T-helper 2 cell treated with Interferon-gamma antibody and Interleukin-4, amounts not matched to agents 5 μg/mL and 100 μg/mL, for 36 hours (primary cell): ENCODE data around the gene KCTD19.
A peak's percentile ranks its signal among the peaks of the same experiment; 100 is the strongest.

Experiments
- DNase-seq: peaks from one replicate; pipeline ENCODE4 v3.0.0; 2021; ENCODE audit warnings: low spot score
- H3K27ac Mint-ChIP-seq: one replicate; pipeline ENCODE4 v1.8.0; 2021; ENCODE audit warnings: mild to moderate bottlenecking, mixed read lengths
- H3K27me3 Mint-ChIP-seq: one replicate; pipeline ENCODE4 v1.8.0; 2021; ENCODE audit warnings: low read depth, mixed read lengths
- H3K36me3 Mint-ChIP-seq: one replicate; pipeline ENCODE4 v1.8.0; 2021; ENCODE audit warnings: low read depth, mixed read lengths
- H3K4me1 Mint-ChIP-seq: one replicate; pipeline ENCODE4 v1.8.0; 2021; ENCODE audit warnings: low read depth, mixed read lengths
- H3K4me3 Mint-ChIP-seq: one replicate; pipeline ENCODE4 v1.8.0; 2022; ENCODE audit warnings: mild to moderate bottlenecking, moderate library complexity, mixed read lengths
- H3K9me3 Mint-ChIP-seq: one replicate; pipeline ENCODE4 v1.8.0; 2021; ENCODE audit warnings: mixed read lengths

KCTD19 gene

DNA sequence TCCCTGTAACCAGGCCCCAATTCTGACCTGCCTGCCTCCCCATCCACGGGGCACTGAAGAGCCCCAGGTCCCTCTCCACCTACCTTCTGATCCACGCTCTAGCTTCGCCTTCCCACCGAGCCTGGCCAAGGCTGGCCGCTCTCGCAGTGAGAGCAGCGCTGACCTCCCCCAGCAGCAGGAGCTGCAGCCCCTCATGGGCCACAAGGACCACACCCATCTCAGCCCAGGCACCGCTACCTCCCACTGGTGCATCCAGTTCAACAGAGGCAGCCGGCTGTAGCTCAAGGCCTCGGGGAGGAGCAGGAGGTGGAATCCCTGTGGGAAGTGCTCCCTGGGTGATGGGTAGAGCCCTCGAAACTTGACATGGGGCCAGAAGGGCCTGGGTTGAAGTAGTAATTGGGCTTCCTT lies 55.6 kb downstream of the KCTD19 start:
- H3K27ac Mint-ChIP-seq, result no peak overlapping the region
- H3K9me3 Mint-ChIP-seq, result no peaks in the 10 kb centered on the region
- H3K27me3 Mint-ChIP-seq, result no peaks in the 10 kb centered on the region
- no peak for DNase-seq
- H3K4me3 Mint-ChIP-seq, result no peak overlapping the region
- H3K4me1 Mint-ChIP-seq, result no peaks in the 10 kb centered on the region
- H3K36me3 Mint-ChIP-seq, result peaks cover 3% of the 10 kb centered on the region

DNA sequence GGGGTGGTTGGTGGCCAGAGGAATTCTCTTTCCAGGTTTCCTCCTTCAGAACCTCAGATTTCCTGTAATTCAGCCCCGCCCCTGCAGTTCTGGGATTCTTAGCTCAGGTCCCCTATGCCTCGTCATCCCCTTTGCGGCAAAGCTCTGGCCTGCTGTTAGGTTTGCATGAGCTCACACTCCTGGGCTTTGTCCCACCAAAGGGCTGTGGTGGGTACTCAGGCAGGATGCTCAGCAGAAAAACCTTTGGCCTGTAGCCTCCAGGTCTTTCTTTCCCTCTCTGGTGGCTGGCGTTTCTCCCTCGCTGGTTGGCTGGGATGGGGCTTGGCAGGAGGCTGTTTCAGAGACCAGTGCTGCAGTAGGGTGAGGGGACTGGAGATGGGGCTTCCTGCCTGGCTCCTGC lies 56.8 kb downstream of the KCTD19 start:
- Mint-ChIP-seq H3K27me3 (no peaks in the 10 kb centered on the region), H3K4me1 (no peaks in the 10 kb centered on the region), H3K27ac (no peak overlapping the region), H3K4me3 (no peak overlapping the region), H3K36me3 (peaks cover 3% of the 10 kb centered on the region), H3K9me3 (no peaks in the 10 kb centered on the region)
- no peak for DNase-seq

DNA sequence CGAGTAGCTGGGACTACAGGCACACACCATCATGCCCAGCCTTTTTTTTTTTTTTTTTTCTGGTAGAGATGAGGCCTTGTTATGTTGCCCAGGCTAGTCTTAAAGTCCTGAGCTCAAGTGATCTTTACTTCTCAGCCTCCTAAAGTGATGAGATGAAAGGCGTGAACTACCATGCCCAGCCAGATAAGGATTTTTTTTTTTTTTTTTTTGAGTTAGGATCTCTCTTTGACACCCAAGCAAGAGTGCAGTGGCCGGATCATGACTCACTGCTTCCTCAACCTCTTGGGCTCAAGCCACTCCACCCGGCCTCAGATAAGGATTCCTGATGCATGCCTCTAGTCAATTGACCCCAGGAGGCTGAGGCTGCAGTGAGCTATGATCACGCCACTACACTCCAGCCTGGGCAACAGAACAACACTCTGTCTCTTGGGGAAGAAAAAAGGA lies 58.4 kb downstream of the KCTD19 start:
- Mint-ChIP-seq H3K4me3 (no peak overlapping the region), H3K4me1 (no peaks in the 10 kb centered on the region), H3K27me3 (no peaks in the 10 kb centered on the region), H3K36me3 (no peaks in the 10 kb centered on the region), H3K27ac (no peak overlapping the region), H3K9me3 (no peaks in the 10 kb centered on the region)
- DNase-seq, result no peak

DNA sequence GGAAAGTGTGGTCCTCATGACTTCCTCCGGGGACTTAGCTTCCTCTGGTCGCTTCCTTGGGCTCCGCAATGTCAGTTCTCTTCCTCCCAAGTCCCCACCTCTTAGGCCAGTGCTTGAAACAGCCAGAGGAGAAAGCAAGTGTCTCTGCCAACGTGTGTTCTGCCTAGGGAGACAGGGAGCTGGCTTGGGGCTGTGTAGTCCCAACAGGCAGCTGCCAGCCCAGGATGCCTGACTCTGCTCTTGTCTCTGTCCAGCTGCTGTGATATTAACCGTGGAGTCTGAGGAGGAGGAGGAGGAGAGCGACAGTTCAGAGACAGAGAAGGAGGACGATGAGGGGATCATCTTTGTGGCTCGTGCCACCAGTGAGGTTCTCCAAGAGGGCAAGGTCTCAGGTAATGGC lies 60.7 kb downstream of the KCTD19 start:
- Mint-ChIP-seq H3K9me3 (no peaks in the 10 kb centered on the region), H3K27ac (no peak overlapping the region), H3K36me3 (no peaks in the 10 kb centered on the region), H3K4me1 (peaks cover 2% of the 10 kb centered on the region), H3K4me3 (no peak overlapping the region), H3K27me3 (no peaks in the 10 kb centered on the region)
- DNase-seq, result no peak

DNA sequence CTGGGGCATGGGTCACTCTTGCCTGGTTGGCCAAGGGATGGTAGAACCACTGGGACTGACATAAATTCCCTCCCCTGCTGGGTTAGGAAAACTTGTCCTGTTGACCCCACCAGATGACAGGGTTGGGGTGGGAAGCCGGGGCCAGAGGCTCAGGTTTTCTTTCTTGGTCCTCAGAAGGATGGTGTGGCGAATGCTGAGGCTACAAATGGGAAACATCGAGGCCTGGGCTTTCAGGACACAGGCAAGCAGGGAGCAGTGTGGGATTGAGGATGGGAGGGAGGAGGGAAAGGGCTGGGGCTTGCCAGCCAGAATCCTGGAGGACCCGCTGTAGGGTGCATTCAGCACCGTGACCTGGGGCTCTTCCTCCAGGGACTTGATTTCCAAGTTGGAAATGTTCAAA lies 61.7 kb downstream of the KCTD19 start:
- no peak for DNase-seq
- Mint-ChIP-seq H3K4me1 (peaks cover 5% of the 10 kb centered on the region), H3K9me3 (no peaks in the 10 kb centered on the region), H3K27me3 (no peaks in the 10 kb centered on the region), H3K4me3 (no peak overlapping the region), H3K27ac (no peak overlapping the region), H3K36me3 (peaks cover 2% of the 10 kb centered on the region)

DNA sequence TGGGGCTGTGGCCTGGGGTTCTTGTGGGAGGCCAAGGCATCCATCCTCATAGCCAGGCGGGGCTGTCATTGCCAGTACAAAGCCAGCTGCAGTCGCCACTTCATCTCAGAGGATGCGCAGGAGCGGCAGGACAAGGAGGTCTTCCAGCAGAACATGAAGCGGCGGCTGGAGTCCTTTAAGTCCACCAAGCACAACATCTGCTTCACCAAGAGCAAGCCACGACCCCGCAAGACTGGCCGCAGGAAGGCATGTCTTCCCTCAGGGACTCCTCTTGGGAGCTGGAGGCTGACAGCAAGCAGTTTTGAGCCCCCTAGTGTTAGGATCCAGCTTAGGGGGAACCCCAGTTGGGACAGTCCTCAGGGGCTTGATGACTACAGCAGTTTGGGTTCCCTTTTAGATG lies 62.3 kb downstream of the KCTD19 start:
- Mint-ChIP-seq H3K27me3 (no peaks in the 10 kb centered on the region), H3K4me1 (peaks cover 5% of the 10 kb centered on the region)
- DNase-seq, result no peak

DNA sequence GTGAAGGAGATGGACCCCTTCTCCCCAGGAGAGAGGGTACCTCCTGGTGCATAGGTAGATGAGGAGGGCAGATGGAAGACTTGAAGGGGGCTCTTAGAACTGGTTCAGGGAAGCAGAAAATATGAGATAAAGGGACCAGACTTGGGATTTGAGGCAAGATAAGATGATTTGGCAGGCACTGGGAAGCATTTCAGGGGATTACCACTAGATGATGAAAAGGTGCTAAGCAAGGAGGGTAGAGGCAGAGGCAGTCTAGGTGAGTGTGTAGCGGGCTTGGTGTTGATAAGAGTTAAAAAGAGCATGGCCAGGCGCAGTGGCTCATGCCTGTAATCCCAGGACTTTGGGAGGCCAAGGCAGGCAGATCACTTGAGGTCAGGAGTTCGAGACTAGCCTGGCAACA lies 63.3 kb downstream of the KCTD19 start:
- H3K27ac Mint-ChIP-seq, result no peak overlapping the region
- peaks cover 2% of the 10 kb centered on the region for H3K36me3 Mint-ChIP-seq
- H3K4me1 Mint-ChIP-seq, result peaks cover 5% of the 10 kb centered on the region
- no peaks in the 10 kb centered on the region for H3K9me3 Mint-ChIP-seq
- no peak overlapping the region for H3K4me3 Mint-ChIP-seq
- no peak for DNase-seq
- no peaks in the 10 kb centered on the region for H3K27me3 Mint-ChIP-seq

More for the DNA sequence above, 62.3 kb downstream of the KCTD19 start:
- no peak overlapping the region for H3K27ac Mint-ChIP-seq
- H3K9me3 Mint-ChIP-seq, result no peaks in the 10 kb centered on the region
- no peak overlapping the region for H3K4me3 Mint-ChIP-seq
- peaks cover 2% of the 10 kb centered on the region for H3K36me3 Mint-ChIP-seq

DNA sequence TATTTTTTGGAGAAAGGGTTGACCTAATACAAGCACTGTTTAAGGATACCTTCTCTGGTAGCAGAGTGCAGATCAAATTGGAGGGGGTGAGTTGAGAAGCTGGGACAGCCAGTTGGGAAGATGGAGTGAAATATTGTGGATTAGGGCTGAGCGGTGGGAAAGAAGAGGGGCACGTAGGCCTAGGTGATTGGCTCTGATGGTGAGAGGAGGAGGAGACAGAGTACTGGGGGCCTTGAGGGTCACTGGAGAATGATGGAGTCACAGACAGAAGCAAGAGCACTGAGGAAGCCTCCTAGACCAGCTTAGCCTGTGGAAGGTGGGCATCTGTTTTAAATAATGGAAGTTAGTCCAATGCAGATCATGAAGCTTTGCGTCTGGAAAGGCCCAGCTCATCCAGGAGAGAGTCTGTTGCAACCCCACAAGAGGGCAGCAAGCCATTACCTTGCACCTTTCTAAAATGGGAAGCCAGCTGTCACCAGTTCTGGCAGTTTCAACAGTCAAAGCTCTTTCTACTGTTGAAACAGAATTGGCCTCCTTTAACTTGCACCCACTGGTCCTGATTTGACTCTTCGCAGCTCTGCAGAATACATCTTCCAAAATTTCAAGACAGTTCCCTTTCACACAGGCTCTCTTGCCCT lies 66.0 kb downstream of the KCTD19 start:
- Mint-ChIP-seq H3K36me3 (peaks cover 2% of the 10 kb centered on the region), H3K27ac (peak overlapping the region; percentile 29), H3K4me1 (peaks cover 5% of the 10 kb centered on the region), H3K27me3 (no peaks in the 10 kb centered on the region), H3K4me3 (no peak overlapping the region), H3K9me3 (no peaks in the 10 kb centered on the region)
- DNase-seq, result no peak

DNA sequence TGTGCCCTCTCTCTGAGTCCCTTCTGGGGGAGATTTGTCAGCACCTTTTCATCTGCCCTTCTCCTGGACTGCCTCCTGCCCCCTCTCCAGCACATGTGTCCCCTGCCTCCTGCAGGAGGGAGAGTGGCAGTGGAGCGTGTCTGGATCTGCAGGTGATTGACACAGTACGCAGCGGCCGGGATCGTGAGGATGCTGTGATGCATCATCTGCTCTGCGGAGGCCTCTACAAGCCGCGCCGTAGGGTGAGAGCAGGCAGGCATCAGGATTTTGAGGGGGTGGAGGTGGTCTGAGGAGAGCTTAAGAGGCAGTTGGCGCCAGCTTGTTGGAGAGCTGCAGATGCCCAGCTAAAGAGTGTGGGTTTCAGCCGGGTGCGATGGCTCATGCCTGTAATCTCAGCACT lies 66.8 kb downstream of the KCTD19 start:
- H3K4me3 Mint-ChIP-seq, result no peak overlapping the region
- no peak for DNase-seq
- no peaks in the 10 kb centered on the region for H3K9me3 Mint-ChIP-seq
- no peak overlapping the region for H3K27ac Mint-ChIP-seq
- peaks cover 2% of the 10 kb centered on the region for H3K36me3 Mint-ChIP-seq
- H3K27me3 Mint-ChIP-seq, result no peaks in the 10 kb centered on the region
- H3K4me1 Mint-ChIP-seq, result peaks cover 5% of the 10 kb centered on the region

DNA sequence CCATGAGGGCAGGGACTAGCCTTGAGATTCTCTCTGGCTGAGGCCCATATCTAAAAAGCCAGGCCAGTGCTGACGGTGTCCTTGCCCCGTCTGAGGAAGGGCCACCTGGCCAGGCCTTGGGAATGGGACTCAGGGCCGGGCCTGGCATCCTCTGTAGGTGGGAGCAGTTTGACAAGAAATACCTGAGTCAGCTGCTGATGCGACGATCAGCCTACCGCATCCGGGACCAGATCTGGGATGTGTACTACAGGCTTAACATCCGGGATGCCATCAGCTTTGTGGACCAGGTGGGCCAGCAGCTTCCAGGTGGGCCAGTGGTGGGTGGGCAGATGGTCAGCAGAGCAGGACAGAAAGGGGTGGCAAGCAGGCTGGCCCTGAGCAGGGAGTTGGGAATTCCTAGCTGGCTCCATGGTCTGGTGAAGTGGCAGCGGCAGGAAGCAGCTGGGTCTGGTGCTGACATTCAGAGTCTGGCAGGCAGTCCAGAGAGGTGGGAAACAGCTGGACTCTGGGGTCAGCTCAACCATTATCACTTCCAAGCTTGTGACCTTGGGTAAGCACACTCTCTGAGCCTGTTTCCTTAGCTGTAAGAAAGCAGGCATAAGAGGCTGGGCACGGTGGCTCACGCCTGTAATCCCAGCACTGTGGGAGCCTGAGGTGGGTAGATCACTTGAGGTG lies 68.2 kb downstream of the KCTD19 start:
- Mint-ChIP-seq H3K36me3 (peaks cover 2% of the 10 kb centered on the region), H3K9me3 (no peaks in the 10 kb centered on the region), H3K27ac (no peak overlapping the region), H3K27me3 (no peaks in the 10 kb centered on the region), H3K4me3 (no peak overlapping the region), H3K4me1 (peaks cover 5% of the 10 kb centered on the region)
- no peak for DNase-seq

DNA sequence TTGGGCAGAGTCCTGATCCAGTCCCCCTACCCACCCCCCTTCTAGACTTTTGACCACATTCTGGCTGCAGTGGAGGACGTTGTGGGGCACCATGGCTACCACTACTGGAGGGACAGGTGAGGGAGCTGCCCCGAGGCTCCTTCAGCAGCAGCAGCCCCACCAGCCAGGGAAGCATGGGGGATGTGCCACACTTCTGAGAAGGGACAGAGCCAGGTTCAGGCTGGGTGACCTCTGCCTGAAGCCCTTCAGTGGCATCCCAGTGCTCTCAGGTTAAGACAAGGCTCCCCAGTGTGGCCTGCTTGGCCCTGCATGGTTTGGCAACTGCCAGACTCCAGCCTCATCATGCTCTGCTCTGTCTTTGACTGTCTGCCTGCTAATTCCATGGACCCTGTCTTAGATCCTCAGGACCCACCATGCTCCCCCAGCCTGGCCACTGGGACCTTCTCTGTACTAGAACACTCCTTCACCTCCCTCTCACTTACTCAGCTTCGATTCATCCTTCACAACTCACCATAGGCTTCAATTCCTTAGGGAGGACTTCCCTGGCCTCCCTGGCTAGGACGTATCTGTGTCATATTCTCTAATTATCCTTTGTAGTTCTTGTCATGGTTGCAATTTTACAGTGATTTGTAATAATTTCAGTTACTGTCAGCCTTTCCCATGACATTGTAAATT lies 68.9 kb downstream of the KCTD19 start:
- Mint-ChIP-seq H3K4me1 (peaks cover 5% of the 10 kb centered on the region), H3K36me3 (peaks cover 2% of the 10 kb centered on the region), H3K27ac (no peak overlapping the region), H3K27me3 (no peaks in the 10 kb centered on the region), H3K9me3 (no peaks in the 10 kb centered on the region), H3K4me3 (no peak overlapping the region)
- no peak for DNase-seq

DNA sequence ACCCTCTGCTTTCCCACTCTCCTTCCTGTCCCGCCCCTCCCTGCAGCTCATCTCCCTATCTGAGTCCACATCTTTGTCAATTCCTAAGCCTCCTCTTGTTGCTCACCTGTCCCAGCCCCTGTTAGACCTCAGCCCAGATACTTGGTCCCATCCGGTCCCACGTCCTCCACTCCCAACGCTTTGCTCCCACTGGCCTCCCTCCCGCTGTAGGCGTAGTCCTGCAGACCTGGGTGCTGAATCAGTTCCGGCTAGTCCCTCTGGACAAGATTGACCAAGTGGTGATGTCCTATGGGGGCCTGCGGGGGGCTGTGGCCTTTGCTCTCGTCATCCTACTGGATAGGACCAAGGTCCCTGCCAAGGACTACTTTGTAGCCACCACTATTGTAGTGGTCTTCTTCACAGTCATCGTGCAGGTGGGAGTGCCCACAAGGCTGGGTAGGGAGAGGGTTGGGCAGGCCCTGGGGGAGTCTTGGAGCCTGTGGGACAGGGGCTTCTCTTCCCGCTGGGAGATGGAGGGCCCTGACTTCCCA lies 69.8 kb downstream of the KCTD19 start:
- peaks cover 2% of the 10 kb centered on the region for H3K36me3 Mint-ChIP-seq
- peaks cover 5% of the 10 kb centered on the region for H3K4me1 Mint-ChIP-seq
- no peaks in the 10 kb centered on the region for H3K27me3 Mint-ChIP-seq
- no peak overlapping the region for H3K27ac Mint-ChIP-seq
- H3K9me3 Mint-ChIP-seq, result no peaks in the 10 kb centered on the region
- no peak overlapping the region for H3K4me3 Mint-ChIP-seq
- DNase-seq, result no peak

DNA sequence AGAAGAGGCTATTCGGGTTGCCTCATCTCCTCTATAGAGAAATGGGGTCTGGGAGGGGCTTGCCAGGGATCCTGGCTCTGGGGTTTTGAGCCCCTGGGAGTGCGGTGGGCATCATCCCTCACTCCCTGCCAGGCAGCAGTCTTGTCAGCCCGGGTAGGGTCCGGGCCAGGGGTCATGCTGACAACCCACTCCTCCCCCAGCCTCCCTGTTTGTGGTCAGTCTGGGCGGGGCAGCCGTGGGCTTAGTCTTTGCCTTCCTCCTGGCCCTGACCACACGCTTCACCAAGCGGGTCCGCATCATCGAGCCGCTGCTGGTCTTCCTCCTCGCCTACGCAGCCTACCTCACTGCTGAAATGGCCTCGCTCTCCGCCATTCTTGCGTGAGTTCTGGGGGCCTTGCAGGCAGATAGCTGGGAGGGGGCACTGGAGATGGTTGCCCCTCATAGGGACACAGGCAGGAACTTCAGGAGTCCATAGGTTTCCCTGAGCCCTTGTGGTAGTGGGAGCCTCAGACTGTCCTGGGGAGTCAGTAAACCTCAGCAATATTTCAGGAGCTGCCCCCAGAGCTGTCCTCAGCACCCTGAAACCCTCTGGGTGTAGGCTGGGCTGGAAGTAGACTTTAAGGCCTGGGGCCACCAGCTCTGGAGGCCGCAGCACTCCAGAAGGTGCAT lies 70.9 kb downstream of the KCTD19 start:
- no peaks in the 10 kb centered on the region for H3K27me3 Mint-ChIP-seq
- no peak overlapping the region for H3K27ac Mint-ChIP-seq
- H3K36me3 Mint-ChIP-seq, result peaks cover 2% of the 10 kb centered on the region
- H3K4me1 Mint-ChIP-seq, result peaks cover 3% of the 10 kb centered on the region
- no peak for DNase-seq
- no peak overlapping the region for H3K4me3 Mint-ChIP-seq
- no peaks in the 10 kb centered on the region for H3K9me3 Mint-ChIP-seq
